ENCODE results near the gene RACGAP1.

Gene RACGAP1

GRCh38 chr12:49950273-49951251, 74.7 kb downstream of the RACGAP1 start, which contains the start of gene AQP2:
Gene AQP2 (plus strand): TSS chr12:49950737. CDS start chr12:49950831, 94 bp downstream.
- TF ChIP-seq CTCF (IDR thresholded peaks at IDR 0.05) = no peak
- H3K27me3 Mint-ChIP-seq (ENCODE audit: low read depth, poor library complexity) = peaks cover 19% of the 10 kb centered on the region
- no peak for DNase-seq
- H3K27ac Mint-ChIP-seq = no peak within 1 kb of the TSS
- no peaks in the 10 kb centered on the region for H3K36me3 Mint-ChIP-seq (ENCODE audit: low read depth)
- H3K4me1 Mint-ChIP-seq = peaks cover 29% of the 10 kb centered on the region
- H3K9me3 Mint-ChIP-seq = no peaks in the 10 kb centered on the region
- H3K4me3 Mint-ChIP-seq = no peak within 1 kb of the TSS

DNA sequence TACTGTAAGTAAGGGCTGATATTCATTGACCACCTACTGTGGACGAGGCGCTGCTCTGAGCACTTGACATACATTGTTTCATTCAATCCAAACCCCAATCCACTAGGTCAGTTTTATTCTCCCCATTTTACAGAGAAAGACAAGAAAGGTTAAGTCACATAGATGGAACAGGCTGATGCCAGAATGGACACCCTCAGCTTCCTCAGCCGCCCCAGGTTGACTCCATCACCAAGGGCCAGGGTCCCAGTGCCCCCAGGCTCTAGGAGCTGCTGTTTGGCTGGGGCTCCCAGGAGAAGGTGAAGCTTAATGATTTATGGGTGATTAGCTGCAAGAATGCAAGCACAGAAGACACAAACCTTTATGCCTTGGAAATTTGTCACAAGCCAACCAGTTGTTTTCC, 75.4 kb downstream of the RACGAP1 start:
- Mint-ChIP-seq H3K9me3 (no peaks in the 10 kb centered on the region), H3K4me3 (no peak overlapping the region), H3K27ac (no peak overlapping the region), H3K4me1 (peaks cover 35% of the 10 kb centered on the region), H3K36me3 (ENCODE audit: low read depth) (no peaks in the 10 kb centered on the region), H3K27me3 (ENCODE audit: low read depth, poor library complexity) (peaks cover 22% of the 10 kb centered on the region)
- no peak for TF ChIP-seq CTCF (IDR thresholded peaks at IDR 0.05)
- no peak for DNase-seq

DNA sequence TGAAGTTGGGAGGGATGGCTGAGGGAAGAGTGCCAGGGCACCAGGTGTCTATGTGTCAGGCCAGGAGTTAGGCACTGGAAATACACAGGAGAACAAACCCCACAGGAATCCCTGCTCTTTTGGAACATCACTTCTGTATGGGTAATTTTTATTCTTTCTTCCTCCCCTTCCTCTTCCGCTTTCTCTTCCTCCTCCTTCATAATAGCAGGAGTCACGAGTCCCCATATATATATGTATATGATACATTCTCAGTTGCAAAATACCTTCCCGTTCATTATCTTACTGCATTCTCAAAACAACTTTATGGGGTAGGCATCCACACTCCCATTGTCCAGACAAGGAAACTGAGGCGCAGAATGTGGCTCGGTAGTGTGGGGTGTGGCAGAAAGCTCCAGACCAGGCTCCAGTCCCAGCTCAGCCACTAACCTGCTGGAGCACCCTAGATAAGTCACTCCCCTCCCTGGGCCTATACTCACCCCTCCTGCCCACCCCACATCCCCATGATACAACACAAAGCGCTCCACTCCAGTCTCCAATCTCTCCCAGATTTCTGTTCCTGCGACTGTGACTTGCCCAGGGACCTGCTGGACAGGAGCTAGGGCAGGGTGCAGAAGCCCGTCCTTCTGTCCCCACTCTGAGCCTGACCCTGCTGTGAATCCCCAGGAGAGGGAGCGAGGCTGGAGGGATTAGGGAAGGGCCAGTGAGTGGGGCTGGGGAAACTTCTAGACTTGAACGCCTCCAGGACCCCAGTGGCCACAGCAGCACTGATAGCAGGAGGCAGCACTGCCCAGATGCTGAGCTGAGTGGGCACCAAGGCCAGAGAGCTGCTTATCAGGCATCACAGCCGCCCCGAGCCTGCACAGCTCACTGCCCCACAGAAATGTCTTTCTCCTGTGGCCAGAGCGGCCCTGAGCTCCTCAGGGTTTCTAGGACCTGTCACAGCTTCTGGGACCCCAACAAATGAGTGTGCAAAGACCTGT, 76.1 kb downstream of the RACGAP1 start:
- H3K36me3 Mint-ChIP-seq (ENCODE audit: low read depth) = no peaks in the 10 kb centered on the region
- H3K4me1 Mint-ChIP-seq = peaks cover 28% of the 10 kb centered on the region
- DNase-seq = no peak
- TF ChIP-seq CTCF (IDR thresholded peaks at IDR 0.05) = no peak
- peaks cover 22% of the 10 kb centered on the region for H3K27me3 Mint-ChIP-seq (ENCODE audit: low read depth, poor library complexity)
- no peak overlapping the region for H3K4me3 Mint-ChIP-seq
- no peaks in the 10 kb centered on the region for H3K9me3 Mint-ChIP-seq
- H3K27ac Mint-ChIP-seq = no peak overlapping the region

DNA sequence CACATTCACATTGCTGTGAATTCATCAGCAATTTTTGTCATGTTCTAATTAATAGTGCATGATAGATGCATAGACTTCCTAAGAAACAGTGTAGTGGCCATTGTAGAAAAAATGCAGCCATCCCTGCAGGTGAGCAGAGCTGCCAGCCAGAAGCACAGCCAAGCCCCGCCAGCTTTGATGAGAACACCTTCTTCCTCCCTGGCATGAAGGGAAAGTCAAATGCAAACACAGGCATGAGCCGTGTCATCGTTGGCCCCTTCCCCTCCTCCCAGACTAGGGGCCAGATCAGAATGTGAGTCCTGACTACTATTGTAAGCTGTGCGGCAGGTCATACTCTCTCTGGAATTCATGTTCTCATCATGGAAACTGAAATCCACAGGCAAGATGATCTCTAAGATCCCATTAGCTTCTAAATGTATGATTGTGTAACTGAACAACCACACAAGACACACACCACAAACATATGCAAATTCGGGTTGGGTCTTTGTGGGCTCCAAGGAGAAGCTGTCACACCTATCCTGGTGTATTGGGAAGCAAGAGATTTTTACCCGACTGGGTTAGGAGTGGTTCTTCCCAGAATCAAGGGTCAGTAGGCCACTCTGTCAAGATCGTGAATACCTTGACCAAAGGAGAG, 77.6 kb downstream of the RACGAP1 start:
- Mint-ChIP-seq H3K36me3 (ENCODE audit: low read depth) (no peaks in the 10 kb centered on the region), H3K27me3 (ENCODE audit: low read depth, poor library complexity) (peaks cover 27% of the 10 kb centered on the region), H3K9me3 (no peaks in the 10 kb centered on the region), H3K4me1 (peaks cover 34% of the 10 kb centered on the region), H3K4me3 (no peak overlapping the region), H3K27ac (peak overlapping the region; percentile 69)
- TF ChIP-seq CTCF (IDR thresholded peaks at IDR 0.05) = no peak
- no peak for DNase-seq

- Mint-ChIP-seq H3K36me3 (ENCODE audit: low read depth) (no peaks in the 10 kb centered on the region), H3K27me3 (ENCODE audit: low read depth, poor library complexity) (peaks cover 27% of the 10 kb centered on the region), H3K4me1 (peaks cover 46% of the 10 kb centered on the region), H3K9me3 (no peaks in the 10 kb centered on the region), H3K27ac (no peak overlapping the region), H3K4me3 (no peak overlapping the region)
- no peak for DNase-seq
- no peak for TF ChIP-seq CTCF (IDR thresholded peaks at IDR 0.05)
Measured at GRCh38 chr12:49946497-49946896, 78.8 kb downstream of the RACGAP1 start.

Data from nephron progenitor cell (in vitro differentiated cells).